Activated T-cell treated with anti-CD3 and anti-CD28 coated beads for 4 hours (primary cell): ENCODE results near the gene TFDP1.

ENCODE experiments used
- DNase-seq: peaks from one replicate; pipeline ENCODE4 v3.0.0-alpha.2; 2020

TFDP1 gene

DNA sequence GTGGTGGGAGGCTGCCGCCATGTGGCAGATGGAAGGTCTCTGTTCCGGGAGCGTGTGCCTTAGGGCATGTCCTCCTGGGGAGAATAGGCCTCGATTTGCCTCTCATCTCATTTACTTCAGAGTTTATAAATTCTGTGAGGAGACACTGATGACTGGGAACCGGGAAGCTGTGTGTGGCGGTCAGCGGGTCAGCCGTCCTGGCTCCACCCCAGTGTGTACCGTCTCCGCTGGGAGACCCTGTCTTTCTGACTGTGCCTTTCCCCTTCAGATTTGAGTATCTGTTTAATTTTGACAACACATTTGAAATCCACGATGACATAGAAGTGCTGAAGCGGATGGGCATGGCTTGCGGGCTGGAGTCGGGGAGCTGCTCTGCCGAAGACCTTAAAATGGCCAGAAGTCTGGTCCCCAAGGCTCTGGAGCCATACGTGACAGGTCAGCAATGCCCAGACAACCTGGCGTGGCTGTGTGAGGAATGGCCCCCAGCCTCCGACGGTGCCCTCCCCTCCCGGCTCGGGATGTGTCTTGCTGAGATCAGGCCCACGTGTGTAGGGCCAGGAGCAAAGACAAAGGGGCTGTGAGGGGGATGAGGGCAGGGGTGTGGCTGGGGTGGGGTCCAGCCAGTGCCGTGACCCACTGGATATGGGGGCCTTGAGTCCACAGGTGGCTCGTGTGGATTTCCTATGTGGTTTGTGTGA, 51.9 kb downstream of the TFDP1 start:
- no peak for DNase-seq

DNA sequence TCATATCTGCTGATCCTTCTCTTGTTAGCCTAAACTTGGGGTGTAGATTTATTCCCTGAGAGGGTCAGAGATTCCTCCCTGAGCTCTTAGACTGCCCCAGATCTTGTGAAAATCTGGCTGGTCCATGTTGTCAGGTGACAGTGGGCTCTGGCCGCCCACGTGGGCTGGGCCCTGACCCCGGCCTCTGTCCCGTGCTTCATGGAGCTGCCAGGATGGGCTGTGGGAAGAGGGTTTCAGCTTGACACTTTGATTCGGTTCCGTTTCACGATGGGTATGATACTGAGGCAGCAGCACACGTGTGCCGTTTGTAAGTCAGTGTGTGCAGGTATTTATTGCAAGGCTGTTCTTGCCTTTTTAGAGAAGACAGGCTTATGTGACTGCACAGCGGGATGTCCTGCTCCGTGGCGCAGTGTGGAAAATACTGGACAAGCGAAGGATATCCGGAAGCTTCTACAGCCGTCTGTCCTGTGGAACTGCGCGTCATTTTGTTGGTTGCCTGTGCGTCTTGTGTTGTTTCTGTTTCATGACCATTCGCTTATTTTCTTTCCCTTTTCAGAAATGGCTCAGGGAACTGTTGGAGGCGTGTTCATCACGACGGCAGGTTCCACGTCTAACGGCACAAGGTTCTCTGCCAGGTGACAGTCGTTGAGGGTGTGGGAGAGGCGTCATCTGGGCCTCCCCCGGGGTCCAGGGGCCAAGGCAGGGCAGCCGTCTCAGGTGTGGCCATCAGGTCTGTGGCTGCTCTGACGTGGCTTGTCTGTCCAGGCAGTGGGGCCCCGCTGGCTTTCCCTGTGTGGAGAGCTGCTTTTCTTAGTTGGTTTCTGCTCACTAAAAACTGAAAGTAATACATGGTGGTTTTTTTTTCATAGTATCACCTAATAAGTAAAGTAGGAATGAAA, 53.0 kb downstream of the TFDP1 start:
- no peak for DNase-seq

DNA sequence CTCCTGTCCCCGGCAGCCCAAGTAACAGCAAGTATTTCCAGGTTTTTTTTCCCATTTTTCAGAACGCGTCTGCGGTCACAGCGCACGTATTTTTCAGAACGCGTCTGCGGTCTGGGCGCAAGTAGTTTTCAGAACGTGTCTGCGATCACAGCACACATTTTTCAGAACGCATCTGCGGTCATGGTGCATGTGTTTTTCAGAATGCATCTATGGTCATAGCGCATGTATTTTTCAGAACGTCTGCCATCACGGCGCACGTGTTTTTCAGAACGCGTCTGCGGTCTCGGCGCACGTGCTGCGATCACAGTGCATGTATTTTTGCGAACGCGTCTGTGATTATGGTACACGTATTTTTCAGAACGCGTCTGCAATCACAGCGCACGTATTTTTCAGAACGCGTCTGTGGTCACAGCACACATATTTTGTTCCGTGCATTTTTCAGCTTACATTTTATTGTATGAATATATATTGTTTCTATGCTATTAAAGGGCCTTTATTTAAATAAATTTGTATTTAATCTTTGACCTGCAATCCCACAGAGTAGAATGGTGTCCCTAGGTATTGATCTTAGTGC, 53.7 kb downstream of the TFDP1 start:
- DNase-seq: no peak

DNA sequence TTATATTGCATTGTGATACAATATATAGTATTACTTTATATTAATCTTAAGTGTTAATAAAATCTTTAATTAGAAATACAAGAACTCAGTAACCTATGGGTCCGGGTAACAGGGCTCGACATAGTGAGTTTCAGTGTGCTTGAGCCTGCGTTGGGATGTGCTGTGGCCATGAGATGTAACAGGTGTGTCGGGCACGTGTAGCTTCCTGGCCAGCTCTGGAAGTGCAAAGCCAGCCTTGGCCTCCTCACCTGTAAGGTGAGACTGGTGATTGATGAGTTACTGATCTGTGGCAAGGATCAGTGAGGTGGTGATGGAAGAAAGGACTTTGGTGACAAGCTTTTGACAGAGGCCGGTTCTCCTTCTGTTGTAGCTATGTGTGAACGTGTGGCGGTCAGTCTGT, 54.3 kb downstream of the TFDP1 start:
- no peak for DNase-seq

DNA sequence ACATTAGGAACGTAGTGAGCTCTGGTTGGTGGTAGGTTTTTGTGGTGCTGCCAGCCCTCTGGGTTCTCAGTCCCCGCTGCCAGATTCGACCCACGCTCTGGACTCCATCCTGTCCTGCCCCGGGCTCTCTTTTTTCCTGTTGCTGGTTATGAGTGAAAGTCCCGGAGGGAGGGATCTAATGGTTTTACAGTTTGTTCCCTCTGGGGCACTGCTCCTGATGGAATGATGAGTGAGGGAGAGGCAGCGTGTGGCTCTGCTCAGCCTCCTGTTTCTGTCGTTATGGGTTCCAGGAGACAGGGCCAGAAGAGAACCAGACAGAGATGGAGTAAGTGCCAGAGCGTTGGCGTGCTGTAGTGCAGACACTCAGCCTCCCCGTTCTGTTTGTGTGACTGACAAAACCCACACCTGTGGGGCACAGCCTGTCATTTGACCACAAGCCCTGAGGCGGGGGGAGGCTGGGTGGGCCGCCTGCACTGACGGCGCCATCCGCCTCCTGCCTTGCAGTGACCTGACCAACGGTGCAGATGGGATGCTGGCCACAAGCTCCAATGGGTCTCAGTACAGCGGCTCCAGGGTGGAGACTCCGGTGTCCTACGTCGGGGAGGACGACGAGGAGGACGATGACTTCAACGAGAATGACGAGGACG, 55.2 kb downstream of the TFDP1 start:
- DNase-seq: no peak

DNA sequence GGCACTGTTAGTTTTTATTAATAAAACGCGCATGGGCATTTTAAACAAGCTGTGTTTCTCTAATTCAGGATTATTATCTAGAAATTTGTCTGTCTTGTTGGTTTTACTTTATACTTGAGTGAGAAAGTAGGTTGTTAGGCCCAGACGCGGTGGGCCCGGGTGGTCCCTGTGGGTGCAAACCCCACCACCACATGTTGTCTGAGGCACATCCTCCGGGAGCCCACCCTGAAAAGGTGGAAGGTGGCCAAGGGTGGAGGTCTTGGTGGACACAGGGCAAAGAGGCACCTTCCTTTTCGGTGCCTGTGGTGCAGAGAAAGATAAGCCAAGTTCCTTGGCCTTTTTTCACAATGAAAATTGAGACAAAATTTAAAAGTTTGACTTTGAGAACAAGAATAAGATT, 56.9 kb downstream of the TFDP1 start:
- no peak for DNase-seq

DNA sequence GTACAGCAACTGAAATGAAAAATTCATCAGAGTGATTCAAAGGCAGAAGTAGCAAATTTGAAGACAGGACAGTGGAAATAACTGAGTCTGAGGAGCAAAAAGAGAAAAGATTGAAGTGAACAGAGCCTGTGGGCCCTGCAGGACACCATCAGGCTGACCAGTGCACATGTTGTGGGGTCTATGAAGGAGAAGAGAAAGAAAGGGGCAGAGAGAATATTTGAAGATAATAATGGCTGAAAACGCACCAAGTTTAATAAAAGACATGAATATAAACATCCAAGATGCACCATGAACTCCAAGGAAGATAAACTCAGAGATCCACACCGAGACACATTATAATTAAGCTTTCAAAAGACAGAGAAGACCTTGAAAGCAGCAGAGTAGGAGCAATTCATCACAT, 58.0 kb downstream of the TFDP1 start:
- no peak for DNase-seq

DNA sequence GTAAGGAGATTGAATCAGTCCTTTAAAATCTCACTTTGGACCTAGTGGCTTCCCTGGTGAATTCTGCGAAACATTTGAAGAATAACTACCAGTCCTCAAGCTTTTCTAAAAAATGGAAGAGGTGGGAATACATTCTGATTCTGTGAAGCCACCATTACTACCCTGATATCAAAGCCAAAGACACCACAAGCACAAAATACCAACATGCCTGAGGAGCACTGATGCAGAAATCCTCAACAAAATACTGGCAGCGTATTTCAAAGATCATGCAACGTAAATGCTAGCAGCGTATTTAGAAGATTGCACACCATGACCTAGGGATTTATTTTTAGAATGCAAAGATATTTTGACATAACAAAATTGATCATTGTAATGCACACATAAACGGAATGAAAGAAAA, 59.0 kb downstream of the TFDP1 start:
- no peak for DNase-seq

DNA sequence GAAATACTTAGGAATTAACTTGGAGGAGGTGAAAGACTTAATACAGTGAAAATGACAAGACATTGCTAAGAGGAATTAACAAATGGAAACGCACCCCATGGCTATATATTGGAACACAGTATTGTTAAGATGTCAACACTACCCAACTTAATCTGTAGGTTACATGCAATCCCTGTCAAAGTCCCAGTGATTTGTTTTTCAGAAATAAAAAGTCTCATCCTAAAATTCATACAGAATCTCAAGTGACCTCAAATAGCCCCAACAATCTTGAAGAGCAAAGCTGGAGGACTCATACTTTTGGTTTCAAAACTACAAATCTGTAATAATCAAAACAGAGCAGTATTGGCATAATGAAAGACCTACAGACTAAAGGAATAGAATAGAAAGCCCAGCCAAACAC, 60.2 kb downstream of the TFDP1 start:
- DNase-seq: no peak

DNA sequence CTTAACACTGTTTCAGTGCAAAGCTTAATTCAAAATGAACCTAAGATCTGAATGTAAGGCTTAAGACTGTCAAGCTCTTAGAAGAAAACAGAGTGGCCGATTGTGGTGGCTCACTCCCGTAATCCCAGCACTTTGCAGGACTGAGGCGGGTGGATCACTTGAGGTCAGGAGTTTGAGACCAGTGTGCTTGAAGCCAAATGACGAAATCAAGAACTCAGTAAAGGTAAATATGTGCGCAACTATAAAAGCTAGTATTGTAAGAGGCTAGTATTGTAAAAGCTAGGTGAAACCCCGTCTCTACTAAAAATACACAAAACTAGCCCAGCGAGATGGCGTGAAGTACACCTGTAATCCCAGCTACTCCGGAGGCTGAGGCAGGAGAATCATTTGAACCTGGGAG, 60.8 kb downstream of the TFDP1 start:
- no peak for DNase-seq

DNA sequence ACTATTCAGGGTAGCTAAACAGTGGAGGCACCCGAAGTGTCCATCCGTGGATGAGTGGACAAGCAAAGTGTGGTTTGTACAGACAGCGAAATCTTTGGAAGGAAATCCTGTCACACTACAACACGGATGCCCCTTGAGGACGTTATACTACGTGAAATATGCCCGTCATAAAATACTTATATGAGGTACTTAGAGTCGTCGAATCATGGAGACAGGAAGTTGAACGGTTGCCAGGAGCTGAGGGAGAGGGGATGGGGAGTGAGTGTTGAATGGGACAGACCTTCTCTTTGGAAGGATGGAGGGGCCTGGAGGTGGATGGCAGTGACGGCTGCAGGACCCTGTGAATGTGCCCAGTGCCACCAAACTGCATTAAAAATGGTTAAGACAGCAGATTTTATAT, 61.8 kb downstream of the TFDP1 start:
- DNase-seq: no peak

DNA sequence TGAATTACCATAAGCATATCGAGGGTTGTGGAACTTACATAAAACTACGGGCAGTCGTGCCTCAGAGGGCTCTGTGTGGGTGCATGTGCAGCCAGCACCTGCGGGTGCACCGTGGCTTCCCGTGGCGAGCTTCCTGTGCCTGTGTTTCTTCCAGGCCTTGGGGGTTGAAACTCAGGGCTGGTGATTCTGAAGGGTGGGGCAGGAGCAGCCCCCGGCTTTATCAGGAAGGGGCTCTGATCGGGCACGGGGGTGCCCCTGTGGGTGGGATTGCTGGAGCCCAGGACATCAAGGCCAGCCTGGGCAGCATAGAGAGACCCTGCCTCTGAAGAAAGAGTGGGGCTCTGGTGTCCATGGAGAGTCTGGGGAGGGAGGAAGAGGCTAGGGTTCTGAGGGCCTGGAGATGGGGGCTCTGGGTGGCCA, 62.4 kb downstream of the TFDP1 start:
- DNase-seq: no peak

DNA sequence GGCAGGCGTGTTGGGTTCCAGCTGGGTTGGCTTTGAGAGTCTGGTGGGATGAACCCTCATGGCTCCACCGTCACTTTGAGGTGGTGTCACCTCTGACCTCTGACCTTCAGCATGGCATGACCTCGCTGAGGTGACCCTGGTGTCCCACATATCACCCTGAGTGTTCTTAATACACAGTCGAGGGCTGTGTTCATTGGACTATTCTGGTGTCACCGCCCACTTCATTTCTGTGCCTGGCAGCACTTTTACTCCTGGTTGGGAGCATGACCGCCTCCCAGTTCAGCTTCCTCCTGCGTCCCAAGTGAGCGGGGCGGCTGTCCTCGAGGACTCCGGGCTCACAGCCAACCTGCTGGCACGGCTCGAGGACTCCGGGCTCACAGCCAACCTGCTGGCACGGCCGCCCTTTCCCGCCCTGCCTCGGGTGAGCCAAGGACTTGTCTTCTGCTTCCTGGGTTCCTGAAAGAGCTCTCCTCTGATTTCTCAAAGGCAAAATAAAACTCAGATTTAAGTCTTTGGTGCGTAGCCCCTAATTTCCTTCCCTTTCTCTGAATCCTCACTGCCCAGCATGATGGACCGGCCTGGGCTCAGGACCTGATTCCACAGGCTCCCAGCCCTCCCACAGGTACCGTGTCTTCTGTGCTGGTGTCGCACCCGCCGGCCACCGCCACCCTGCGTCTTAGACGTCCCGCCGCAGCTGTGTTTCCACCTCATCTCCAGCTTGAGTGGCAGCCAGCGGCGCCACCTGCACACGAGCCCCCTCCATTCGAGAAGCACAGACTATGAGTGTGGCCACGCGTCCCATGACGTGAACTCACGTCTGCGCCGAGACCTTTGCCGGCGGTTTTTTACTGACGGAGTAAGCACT, 63.0 kb downstream of the TFDP1 start:
- no peak for DNase-seq

DNA sequence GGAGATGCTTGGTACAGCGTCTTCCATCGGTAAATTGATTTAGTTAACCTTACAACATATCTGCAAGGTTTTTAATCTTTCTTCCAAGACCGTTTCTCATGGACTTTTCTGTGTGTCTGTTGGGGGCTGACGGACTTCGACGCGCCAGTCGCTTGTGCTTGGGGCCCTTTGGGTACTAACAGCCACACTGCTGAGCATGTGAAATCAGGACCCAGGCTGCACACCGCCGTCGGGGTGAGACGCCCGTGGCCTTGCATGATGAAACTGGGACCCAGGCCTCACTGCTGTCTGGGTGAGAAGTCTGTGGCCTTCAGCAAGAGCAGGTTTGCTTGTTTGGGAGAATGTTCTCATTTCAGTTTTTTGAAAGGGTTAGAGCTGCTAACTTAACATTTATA, 63.7 kb downstream of the TFDP1 start:
- DNase-seq: no peak

DNA sequence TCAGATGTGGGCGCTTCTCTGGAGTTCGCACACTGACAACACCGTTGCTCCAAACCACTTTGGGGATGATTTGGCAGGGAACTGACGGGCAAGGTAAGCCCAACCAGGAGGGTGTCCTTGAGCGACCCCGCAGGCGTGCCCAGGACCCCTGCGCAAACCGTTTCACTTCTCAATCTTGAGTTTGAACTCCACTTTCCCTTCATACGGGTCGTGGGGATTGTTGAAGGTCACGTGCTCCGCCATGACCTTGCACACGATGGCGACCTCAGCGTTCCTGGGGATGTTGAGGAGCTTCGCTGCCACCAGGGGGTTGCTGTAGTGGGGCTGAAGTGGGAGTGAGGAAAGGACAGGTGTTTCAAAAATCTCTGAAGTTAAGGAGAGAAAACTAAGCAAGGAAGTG, 64.7 kb downstream of the TFDP1 start:
- DNase-seq: no peak

DNA sequence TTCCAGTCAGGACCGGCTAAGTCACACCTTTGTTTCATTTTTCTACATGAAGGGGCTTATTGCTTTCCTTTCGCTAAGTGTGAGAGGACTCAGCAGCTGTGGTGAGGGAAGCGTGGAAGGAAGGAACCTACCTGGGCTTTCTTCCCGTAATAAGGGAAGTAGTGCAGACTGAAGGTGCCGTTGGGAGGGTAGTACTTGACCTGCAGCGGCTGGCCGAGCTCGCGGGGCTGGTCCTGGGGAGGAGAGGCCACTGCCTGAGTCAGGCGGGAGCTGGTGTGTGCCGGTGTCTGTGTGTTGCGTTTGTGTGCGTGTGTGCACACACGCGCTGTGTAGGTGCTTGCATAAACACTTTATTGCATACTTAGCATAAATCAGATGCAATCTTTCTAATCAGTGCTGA, 65.7 kb downstream of the TFDP1 start:
- DNase-seq: no peak

DNA sequence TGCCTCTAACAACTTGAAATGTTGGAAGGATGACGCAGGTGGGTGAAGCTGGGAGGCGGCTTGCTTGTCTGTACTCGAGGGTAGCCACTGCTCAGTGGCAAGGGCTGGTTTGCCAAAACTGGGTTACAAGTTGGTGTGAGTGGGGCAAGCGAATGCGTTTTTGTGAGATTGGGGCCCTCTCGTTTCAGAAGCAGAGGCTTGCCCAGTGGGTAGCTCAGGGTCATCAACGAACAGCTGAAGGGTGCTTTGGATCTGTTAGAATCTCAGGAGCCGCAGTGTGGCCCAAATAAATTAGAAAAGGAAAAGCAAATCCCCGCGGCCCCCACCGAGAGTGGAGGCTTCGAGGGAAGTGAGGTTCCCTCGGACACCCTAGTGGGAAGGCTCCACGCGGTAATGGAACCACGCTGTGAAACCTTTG, 66.2 kb downstream of the TFDP1 start:
- DNase-seq: no peak

DNA sequence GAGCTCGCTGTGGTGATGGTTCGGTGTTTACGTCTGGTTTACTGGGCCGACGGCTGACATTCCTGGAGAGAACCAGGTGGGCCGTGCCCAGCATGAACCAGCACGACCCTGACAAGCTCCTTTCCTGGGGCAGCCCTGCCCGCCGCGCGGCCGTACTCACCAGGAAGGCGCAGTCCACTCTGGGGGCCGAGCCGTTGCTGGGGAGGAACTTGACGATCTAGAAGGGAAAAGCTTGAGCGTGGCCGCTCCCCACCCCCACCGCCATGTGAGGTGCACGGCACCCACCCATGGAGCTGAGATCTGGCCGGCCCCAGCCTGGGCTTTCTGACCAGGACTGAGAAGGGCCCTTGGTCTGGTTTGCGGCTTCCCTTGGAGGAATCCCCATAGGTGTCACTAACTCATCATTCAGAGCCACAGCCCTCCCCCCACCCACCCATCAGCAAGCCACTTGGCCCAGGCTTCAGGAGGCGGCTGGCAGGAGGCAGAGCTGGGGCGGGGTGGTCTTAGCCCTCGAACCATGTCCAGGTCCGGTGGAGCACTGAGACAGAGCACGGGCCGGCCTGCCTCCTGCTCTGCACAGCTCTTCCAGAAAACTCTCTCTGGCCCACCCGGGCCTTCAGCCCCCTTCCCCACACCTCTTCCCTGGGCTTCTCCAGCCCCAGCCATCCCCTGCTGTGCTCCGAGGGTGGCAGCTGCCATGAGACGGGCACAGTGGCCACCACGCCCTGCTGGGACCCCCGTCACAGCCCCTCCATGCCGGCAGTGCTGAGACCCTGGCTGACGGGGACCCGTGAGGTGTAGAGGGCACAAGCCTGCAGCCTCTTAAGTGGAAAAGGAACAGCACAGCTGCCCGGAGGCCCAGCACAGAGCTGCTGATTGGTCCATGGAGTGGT, 67.2 kb downstream of the TFDP1 start:
- no peak for DNase-seq

DNA sequence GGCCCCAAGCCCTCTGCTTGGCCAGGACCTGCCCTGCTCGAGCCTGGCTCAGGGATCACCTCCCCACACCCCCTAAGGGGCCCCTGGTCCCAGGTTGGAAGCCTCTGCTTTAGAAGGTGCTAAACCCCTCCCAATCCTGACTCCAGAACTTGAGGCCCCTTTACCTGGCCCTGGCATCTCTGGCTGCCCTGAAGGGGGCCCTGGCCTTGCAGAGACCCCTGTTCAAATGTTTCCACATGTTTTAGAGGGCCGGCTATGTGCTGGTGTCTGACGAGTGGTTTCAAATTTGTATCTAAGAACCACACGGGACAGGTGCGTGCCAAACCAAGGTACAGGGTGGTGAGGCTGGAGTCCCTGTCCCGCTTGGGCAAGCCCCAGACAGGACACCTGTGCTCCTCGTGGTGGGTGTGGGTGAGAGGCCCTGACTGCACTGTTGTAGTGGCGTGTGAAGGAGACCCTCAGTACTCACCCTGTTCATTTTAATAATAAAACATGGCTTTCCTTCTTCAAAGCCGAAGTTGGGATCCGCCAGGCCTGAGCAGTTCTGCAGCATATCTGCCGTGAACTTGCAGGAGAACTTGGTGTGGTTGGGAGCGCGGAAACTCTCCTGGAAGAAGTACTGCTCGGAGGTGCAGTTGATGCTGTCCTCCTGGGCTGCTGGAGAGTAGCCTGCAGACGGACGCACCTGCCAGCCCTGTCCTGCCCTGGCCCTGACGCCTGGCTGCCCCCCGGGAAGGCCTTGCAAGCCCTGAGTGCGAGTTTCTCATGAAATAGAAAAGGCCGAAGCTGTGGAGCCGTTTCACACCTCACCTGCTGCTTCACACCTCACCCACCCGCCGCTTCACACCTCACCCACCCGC, 68.1 kb downstream of the TFDP1 start:
- no peak for DNase-seq
